Neural cell (in vitro differentiated cells): Measurements from ENCODE around the gene PARD6G. TPM values are rescaled to one million over a fixed set of nuclear protein-coding genes. Genes with fewer than 3 reads are reported as not detected.
A peak's percentile ranks its signal among the peaks of the same experiment; 100 is the strongest.

ENCODE experiments used
- H2AFZ ChIP-seq: fragments of 200-600, 300-800 bp; sonication (generic), shearing (Covaris generic); 2 replicates; pipeline ENCODE4 v1.6.0; 2014; ENCODE audit warnings: low read depth, mild to moderate bottlenecking, antibody characterized with exemption, low read length, moderate library complexity
- H3F3A ChIP-seq: fragments of 200-600 bp; shearing (Covaris generic); 2 replicates; pipeline ENCODE4 v1.6.1; 2016; ENCODE audit warnings: mild to moderate bottlenecking, moderate library complexity, mixed read lengths, antibody characterized with exemption, low read length; ENCODE audit not compliant: insufficient read depth, poor library complexity, severe bottlenecking
- H3K27ac ChIP-seq: fragments of 200-600, 300-800 bp; sonication (generic), shearing (Covaris generic); 2 replicates; pipeline ENCODE4 v1.5.1; 2014; ENCODE audit warnings: mild to moderate bottlenecking, low read length, moderate library complexity
- H3K27me3 ChIP-seq: fragments of 300-800, 200-600 bp; sonication (generic), shearing (Covaris generic); 2 replicates; pipeline ENCODE4 v1.6.0; 2014; ENCODE audit warnings: mild to moderate bottlenecking, low read depth, low read length, moderate library complexity; ENCODE audit not compliant: insufficient read depth
- H3K36me3 ChIP-seq: fragments of 300-800, 200-600 bp; sonication (generic), shearing (Covaris generic); 2 replicates; pipeline ENCODE4 v1.5.1; 2014; ENCODE audit warnings: mild to moderate bottlenecking, antibody characterized with exemption, low read length, moderate library complexity; ENCODE audit not compliant: insufficient read depth
- H3K4me2 ChIP-seq: fragments of 300-800, 200-600 bp; sonication (generic), shearing (Covaris generic); 2 replicates; pipeline ENCODE4 v1.6.0; 2014; ENCODE audit warnings: mild to moderate bottlenecking, low read length
- H3K4me3 ChIP-seq: fragments of 300-800, 200-600 bp; sonication (generic), shearing (Covaris generic); 2 replicates; pipeline ENCODE4 v1.5.1; 2014; ENCODE audit warnings: mild to moderate bottlenecking, low read length, moderate library complexity
- H3K79me2 ChIP-seq: fragments of 200-600 bp; shearing (Covaris generic); replicated peaks from 2 replicates; pipeline ENCODE4 v1.6.0; 2014; ENCODE audit warnings: mild to moderate bottlenecking, low read length, moderate library complexity; ENCODE audit not compliant: insufficient read depth
- H3K9ac ChIP-seq: fragments of 300-800, 200-600 bp; sonication (generic), shearing (Covaris generic); 2 replicates; pipeline ENCODE4 v1.6.1; 2016; ENCODE audit warnings: mild to moderate bottlenecking, low read length, mixed read lengths
- H3K9me2 ChIP-seq: fragments of 200-600 bp; shearing (Covaris generic); 2 replicates; pipeline ENCODE4 v1.6.1; 2016; ENCODE audit warnings: mild to moderate bottlenecking, low read length, mixed read lengths; ENCODE audit not compliant: insufficient read depth
- H3K9me3 ChIP-seq: fragments of 200-600, 300-800 bp; sonication (generic), shearing (Covaris generic); 2 replicates; pipeline ENCODE4 v1.6.1; 2016; ENCODE audit warnings: mild to moderate bottlenecking, mixed run types, low read length, moderate library complexity, mixed read lengths
- H4K20me1 ChIP-seq: fragments of 200-600 bp; shearing (Covaris generic); 2 replicates; pipeline ENCODE4 v1.6.1; 2016; ENCODE audit warnings: mild to moderate bottlenecking, mixed run types; ENCODE audit not compliant: insufficient read depth
- EP300 ChIP-seq: fragments of 450-650 bp; conservative IDR thresholded peaks from 2 replicates; pipeline ENCODE4 v1.6.1; 2014; ENCODE audit warnings: antibody characterized with exemption, mild to moderate bottlenecking, moderate library complexity; ENCODE audit not compliant: poor library complexity, severe bottlenecking
- EZH2 ChIP-seq: fragments of 200-600, 300-800 bp; shearing (Covaris generic), sonication (generic); IDR thresholded peaks from 2 replicates; pipeline ENCODE4 v1.6.1; 2014; ENCODE audit warnings: antibody characterized with exemption, low read length, borderline replicate concordance, mild to moderate bottlenecking; ENCODE audit not compliant: insufficient read depth, poor library complexity, severe bottlenecking
- MXI1 ChIP-seq: fragments of 450-650 bp; conservative IDR thresholded peaks from 2 replicates; pipeline ENCODE4 v1.6.1; 2014; ENCODE audit warnings: antibody characterized with exemption, mild to moderate bottlenecking; ENCODE audit not compliant: poor library complexity, severe bottlenecking
- POLR2AphosphoS5 ChIP-seq: IDR thresholded peaks from 2 replicates; pipeline ENCODE4 v1.6.1; 2012
- RAD21 ChIP-seq: fragments of 450-650 bp; conservative IDR thresholded peaks from 2 replicates; pipeline ENCODE4 v1.6.1; 2014; ENCODE audit warnings: antibody characterized with exemption, mild to moderate bottlenecking, moderate library complexity
- SMC3 ChIP-seq: fragments of 450-650 bp; conservative IDR thresholded peaks from 2 replicates; pipeline ENCODE4 v1.6.1; 2014; ENCODE audit warnings: antibody characterized with exemption, mild to moderate bottlenecking, moderate library complexity; ENCODE audit not compliant: poor library complexity
- TAF1 ChIP-seq: IDR thresholded peaks from 2 replicates; pipeline ENCODE4 v1.6.1; 2012; ENCODE audit warnings: low read depth
- polyA plus RNA-seq: library from polyadenylated mRNA; depleted of rRNA; stranded (reverse); fragments of >200 nt; gene quantifications from 2 replicates; pipeline ENCODE4 v1.2.3, GENCODE V29; 2014
- TF ChIP-seq, protein P1 (sequence below): IDR thresholded peaks from 2 replicates; pipeline ENCODE4 v1.6.1; 2012; ENCODE audit warnings: borderline replicate concordance
- TF ChIP-seq, protein P2 (sequence below): fragments of 450-650 bp; IDR thresholded peaks from 2 replicates; pipeline ENCODE4 v1.5.1; 2014; ENCODE audit warnings: antibody characterized with exemption, mild to moderate bottlenecking, moderate library complexity; ENCODE audit not compliant: poor library complexity, severe bottlenecking

Gene PARD6G
- polyA plus RNA-seq, 1 donor from 2014 or later = 9.3 TPM

DNA sequence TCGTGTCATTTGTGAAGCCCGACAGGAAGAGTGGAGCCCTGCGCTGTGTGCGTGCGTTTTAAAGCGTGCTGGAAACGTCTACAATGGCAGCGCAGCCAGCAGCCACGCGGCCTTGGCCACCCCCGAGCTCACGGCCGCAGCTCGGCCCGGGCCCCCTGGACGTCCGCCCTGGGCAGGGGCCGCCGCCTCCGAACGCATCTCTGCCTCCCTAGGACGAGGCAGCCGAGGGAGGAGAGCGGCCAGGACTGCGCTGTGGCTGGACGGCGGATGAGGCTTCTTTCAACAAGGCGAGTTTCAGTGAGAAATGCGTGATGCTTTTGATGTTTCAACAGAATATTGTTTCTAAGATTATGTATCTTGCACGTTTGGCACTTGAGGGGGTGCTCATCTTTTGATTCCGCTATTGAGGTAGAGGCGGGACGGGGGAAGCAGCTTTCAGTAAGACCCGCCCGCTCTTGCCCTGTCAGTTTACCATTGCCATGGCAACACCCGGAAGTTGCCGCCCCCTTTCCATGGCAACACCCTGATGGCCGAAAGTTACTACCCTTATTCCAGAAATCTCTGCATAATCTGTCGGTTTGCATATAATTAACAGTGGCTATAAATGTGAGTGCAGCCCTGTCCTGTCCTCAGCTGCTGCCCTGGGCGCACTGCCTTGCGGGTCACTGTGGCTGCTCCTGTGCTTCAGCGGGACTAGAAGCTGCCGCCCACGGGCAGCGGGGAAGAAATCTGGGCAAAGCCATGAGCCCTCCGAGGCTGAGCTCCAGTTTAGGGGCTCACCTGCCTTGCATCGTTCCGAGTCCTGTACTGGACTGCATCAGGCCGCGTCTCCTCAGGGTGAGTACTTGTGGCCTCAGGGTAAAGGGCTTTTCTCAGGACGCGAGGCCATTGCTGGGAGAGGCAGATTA lies 99.6 kb downstream of the PARD6G start:
- H3K9me3 ChIP-seq = no peaks in the 10 kb centered on the region
- H3K79me2 ChIP-seq = no peaks in the 10 kb centered on the region
- peak overlapping the region; percentile 69 for H3K4me3 ChIP-seq
- TF ChIP-seq SMC3 = no peak
- TF ChIP-seq POLR2AphosphoS5 = no peak
- no peak for TF ChIP-seq EP300
- TF ChIP-seq EZH2 = no peak
- peak; percentile 81 for TF ChIP-seq MXI1
- TF ChIP-seq RAD21 = no peak
- TF ChIP-seq, protein P1, sequence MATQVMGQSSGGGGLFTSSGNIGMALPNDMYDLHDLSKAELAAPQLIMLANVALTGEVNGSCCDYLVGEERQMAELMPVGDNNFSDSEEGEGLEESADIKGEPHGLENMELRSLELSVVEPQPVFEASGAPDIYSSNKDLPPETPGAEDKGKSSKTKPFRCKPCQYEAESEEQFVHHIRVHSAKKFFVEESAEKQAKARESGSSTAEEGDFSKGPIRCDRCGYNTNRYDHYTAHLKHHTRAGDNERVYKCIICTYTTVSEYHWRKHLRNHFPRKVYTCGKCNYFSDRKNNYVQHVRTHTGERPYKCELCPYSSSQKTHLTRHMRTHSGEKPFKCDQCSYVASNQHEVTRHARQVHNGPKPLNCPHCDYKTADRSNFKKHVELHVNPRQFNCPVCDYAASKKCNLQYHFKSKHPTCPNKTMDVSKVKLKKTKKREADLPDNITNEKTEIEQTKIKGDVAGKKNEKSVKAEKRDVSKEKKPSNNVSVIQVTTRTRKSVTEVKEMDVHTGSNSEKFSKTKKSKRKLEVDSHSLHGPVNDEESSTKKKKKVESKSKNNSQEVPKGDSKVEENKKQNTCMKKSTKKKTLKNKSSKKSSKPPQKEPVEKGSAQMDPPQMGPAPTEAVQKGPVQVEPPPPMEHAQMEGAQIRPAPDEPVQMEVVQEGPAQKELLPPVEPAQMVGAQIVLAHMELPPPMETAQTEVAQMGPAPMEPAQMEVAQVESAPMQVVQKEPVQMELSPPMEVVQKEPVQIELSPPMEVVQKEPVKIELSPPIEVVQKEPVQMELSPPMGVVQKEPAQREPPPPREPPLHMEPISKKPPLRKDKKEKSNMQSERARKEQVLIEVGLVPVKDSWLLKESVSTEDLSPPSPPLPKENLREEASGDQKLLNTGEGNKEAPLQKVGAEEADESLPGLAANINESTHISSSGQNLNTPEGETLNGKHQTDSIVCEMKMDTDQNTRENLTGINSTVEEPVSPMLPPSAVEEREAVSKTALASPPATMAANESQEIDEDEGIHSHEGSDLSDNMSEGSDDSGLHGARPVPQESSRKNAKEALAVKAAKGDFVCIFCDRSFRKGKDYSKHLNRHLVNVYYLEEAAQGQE = no peak
- TF ChIP-seq, protein P2, sequence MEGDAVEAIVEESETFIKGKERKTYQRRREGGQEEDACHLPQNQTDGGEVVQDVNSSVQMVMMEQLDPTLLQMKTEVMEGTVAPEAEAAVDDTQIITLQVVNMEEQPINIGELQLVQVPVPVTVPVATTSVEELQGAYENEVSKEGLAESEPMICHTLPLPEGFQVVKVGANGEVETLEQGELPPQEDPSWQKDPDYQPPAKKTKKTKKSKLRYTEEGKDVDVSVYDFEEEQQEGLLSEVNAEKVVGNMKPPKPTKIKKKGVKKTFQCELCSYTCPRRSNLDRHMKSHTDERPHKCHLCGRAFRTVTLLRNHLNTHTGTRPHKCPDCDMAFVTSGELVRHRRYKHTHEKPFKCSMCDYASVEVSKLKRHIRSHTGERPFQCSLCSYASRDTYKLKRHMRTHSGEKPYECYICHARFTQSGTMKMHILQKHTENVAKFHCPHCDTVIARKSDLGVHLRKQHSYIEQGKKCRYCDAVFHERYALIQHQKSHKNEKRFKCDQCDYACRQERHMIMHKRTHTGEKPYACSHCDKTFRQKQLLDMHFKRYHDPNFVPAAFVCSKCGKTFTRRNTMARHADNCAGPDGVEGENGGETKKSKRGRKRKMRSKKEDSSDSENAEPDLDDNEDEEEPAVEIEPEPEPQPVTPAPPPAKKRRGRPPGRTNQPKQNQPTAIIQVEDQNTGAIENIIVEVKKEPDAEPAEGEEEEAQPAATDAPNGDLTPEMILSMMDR = no peak
- H3K9me2 ChIP-seq = no peaks in the 10 kb centered on the region
- H2AFZ ChIP-seq = no peak overlapping the region
- peak overlapping the region; percentile 60 for H3K9ac ChIP-seq
- no peaks in the 10 kb centered on the region for H3K27me3 ChIP-seq
- H3K4me2 ChIP-seq = no peak overlapping the region
- H3K36me3 ChIP-seq = no peaks in the 10 kb centered on the region
- no peaks in the 10 kb centered on the region for H4K20me1 ChIP-seq
- peak overlapping the region; percentile 38 for H3K27ac ChIP-seq
- no peaks in the 10 kb centered on the region for H3F3A ChIP-seq

DNA sequence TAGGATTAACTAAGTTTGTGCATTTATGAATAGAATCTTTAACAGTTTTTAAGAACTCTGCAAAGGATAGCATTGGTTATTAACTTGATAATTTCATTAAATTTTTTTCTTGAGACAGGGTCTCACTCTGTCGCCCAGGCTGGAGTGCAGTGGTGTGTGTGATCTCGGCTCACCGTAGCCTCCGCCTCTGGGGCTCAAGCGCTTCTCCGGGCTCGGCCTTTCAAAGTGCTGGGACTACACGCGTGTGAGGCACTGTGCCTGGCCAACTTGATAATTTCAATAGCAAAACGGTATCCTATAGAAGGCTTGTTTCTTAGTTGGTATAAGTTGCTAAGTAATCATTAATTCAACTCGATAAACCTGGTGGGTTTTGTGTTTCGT lies 100.3 kb downstream of the PARD6G start:
- H3K4me3 ChIP-seq = peak overlapping the region; percentile 69
- H3F3A ChIP-seq = no peaks in the 10 kb centered on the region
- H3K9me3 ChIP-seq = no peaks in the 10 kb centered on the region
- H3K9ac ChIP-seq = peak overlapping the region; percentile 60
- no peak overlapping the region for H2AFZ ChIP-seq
- no peak overlapping the region for H3K4me2 ChIP-seq
- no peaks in the 10 kb centered on the region for H4K20me1 ChIP-seq
- H3K27ac ChIP-seq = peak overlapping the region; percentile 38
- TF ChIP-seq, protein P2 = no peak
- TF ChIP-seq RAD21 (no peak), TAF1 (no peak), MXI1 (no peak), EZH2 (no peak), SMC3 (no peak), EP300 (no peak), POLR2AphosphoS5 (no peak)
- TF ChIP-seq, protein P1 = no peak
- H3K79me2 ChIP-seq = no peaks in the 10 kb centered on the region
- H3K36me3 ChIP-seq = no peaks in the 10 kb centered on the region
- H3K9me2 ChIP-seq = no peaks in the 10 kb centered on the region
- no peaks in the 10 kb centered on the region for H3K27me3 ChIP-seq
